Liver (tissue), 9 donors: ENCODE data around the gene ALDH1A2. TPM values are rescaled to one million over a fixed set of nuclear protein-coding genes. Genes with fewer than 3 reads are reported as not detected.

Source experiments
- DNase-seq: peaks from one replicate; pipeline ENCODE4 v3.0.0-alpha.2; 2017; ENCODE audit warnings: low spot score
- H3K27ac ChIP-seq, 2 donors: one replicate each; pipeline ENCODE4 v1.7.0; 2013; ENCODE audit warnings: inconsistent platforms in 2 of 2, low read length in 2 of 2, control low read depth in 1 of 2, low read depth in 1 of 2, mild to moderate bottlenecking in 1 of 2
- H3K27me3 ChIP-seq, 4 donors: one replicate each; pipeline versions ENCODE4 v1.6.1 to v1.7.0; 2013; ENCODE audit warnings: low read length in 3 of 4, inconsistent platforms in 1 of 4, mild to moderate bottlenecking in 1 of 4, moderate library complexity in 1 of 4; ENCODE audit not compliant: control insufficient read depth in 4 of 4, insufficient read depth in 4 of 4
- H3K36me3 ChIP-seq, 4 donors: one replicate each; pipeline versions ENCODE4 v1.6.1 to v1.7.0; 2013; ENCODE audit warnings: low read length in 3 of 4, mild to moderate bottlenecking in 3 of 4, low read depth in 1 of 4, moderate library complexity in 1 of 4; ENCODE audit not compliant: control insufficient read depth in 4 of 4, insufficient read depth in 3 of 4
- H3K4me1 ChIP-seq, 4 donors: one replicate each; pipeline versions ENCODE4 v1.6.1 to v1.7.0; 2013; ENCODE audit warnings: low read length in 3 of 4, mild to moderate bottlenecking in 3 of 4, moderate library complexity in 1 of 4; ENCODE audit not compliant: control insufficient read depth in 4 of 4, insufficient read depth in 4 of 4
- H3K4me3 ChIP-seq, 3 donors: one replicate each; pipeline versions ENCODE4 v1.6.1 to v1.7.0; 2013; ENCODE audit warnings: low read length in 3 of 3, control low read depth in 1 of 3, low read depth in 1 of 3, mild to moderate bottlenecking in 1 of 3
- H3K9ac ChIP-seq, 2 donors: one replicate each; pipeline ENCODE4 v1.7.0; 2013; ENCODE audit warnings: low read length in 2 of 2, mild to moderate bottlenecking in 2 of 2, moderate library complexity in 2 of 2, control low read depth in 1 of 2, low read depth in 1 of 2
- H3K9me3 ChIP-seq, 4 donors: one replicate each; pipeline versions ENCODE4 v1.6.1 to v1.7.0; 2013; ENCODE audit warnings: low read length in 3 of 4; ENCODE audit not compliant: control insufficient read depth in 4 of 4
- ATF3 ChIP-seq: IDR thresholded peaks from 2 replicates; pipeline ENCODE4 v1.6.1; 2016; ENCODE audit warnings: antibody characterized with exemption
- CTCF ChIP-seq: fragments of 150-350 bp; IDR thresholded peaks from 2 replicates; pipeline ENCODE4 v1.5.1; 2017; ENCODE audit warnings: improper control_type of control experiment, low read depth, low read length; ENCODE audit not compliant: missing input control
- EGR1 ChIP-seq, 2 donors: IDR thresholded peaks; 2 replicates each; pipeline ENCODE4 v1.6.1; 2016 to 2018; ENCODE audit warnings: antibody characterized with exemption in 2 of 2, low read depth in 2 of 2
- FOXA1 ChIP-seq: IDR thresholded peaks from 2 replicates; pipeline ENCODE4 v1.6.1; 2016; ENCODE audit warnings: antibody characterized with exemption
- FOXA2 ChIP-seq: IDR thresholded peaks from 2 replicates; pipeline ENCODE4 v1.6.1; 2016; ENCODE audit warnings: antibody characterized with exemption
- GABPA ChIP-seq, 2 donors: IDR thresholded peaks in 1 of 2; conservative IDR thresholded peaks in 1 of 2; 2 replicates each; pipeline ENCODE4 v1.6.1; 2016; ENCODE audit warnings: antibody characterized with exemption in 2 of 2, mild to moderate bottlenecking in 1 of 2, moderate library complexity in 1 of 2
- HNF4A ChIP-seq, 2 donors: conservative IDR thresholded peaks; 2 replicates each; pipeline ENCODE4 v1.6.1; 2016; ENCODE audit warnings: antibody characterized with exemption in 2 of 2, mild to moderate bottlenecking in 2 of 2
- HNF4G ChIP-seq: IDR thresholded peaks from 2 replicates; pipeline ENCODE4 v1.6.1; 2016; ENCODE audit warnings: antibody characterized with exemption
- NR2F2 ChIP-seq: IDR thresholded peaks from 2 replicates; pipeline ENCODE4 v1.6.1; 2016; ENCODE audit warnings: antibody characterized with exemption
- RXRA ChIP-seq, 2 donors: IDR thresholded peaks; 2 replicates each; pipeline ENCODE4 v1.6.1; 2017 to 2018; ENCODE audit warnings: antibody characterized with exemption in 2 of 2, mild to moderate bottlenecking in 1 of 2
- SP1 ChIP-seq: IDR thresholded peaks from 2 replicates; pipeline ENCODE4 v1.6.1; 2018; ENCODE audit warnings: antibody characterized with exemption, mild to moderate bottlenecking
- TAF1 ChIP-seq: conservative IDR thresholded peaks from 2 replicates; pipeline ENCODE4 v1.6.1; 2016; ENCODE audit warnings: antibody characterized with exemption, mild to moderate bottlenecking
- WGBS: extraction: QIAGEN DNeasy Blood & Tissue Kit; methylation state at CpG from one replicate; pipeline ENCODE4 v1.1.7; 2013; 5-methylcytosine and 5-hydroxymethylcytosine counted together
- polyA plus RNA-seq, 2 donors: library from polyadenylated mRNA; stranded (reverse) in 1 of 2; unstranded in 1 of 2; fragments of 200-250 nt in 1 of 2; fragments of >200 nt in 1 of 2; fragmentation: Nextera tagmentation in 1 of 2; extraction: Ambion mirVana in 1 of 2; gene quantifications; one replicate each; pipeline versions ENCODE4 v1.2.1 to v1.2.3, GENCODE V29; 2013 to 2015
- total RNA-seq, 2 donors: library from RNA; depleted of rRNA; stranded (reverse); fragments of >200 nt; gene quantifications; one replicate each; pipeline ENCODE4 v1.2.3, GENCODE V29; 2014
- donor health status: healthy.
- donor health status: healthy.
- donor health status: healthy.
- donor health status: healthy.
- donor health status: healthy.

Gene ALDH1A2
- total and polyA plus RNA-seq, 4 donors = 1.2 to 22.7 (median 14.0) TPM

GRCh38 chr15:57909388-57909787 is 156.1 kb downstream of the ALDH1A2 start:
- no peaks in the 10 kb centered on the region for H3K27me3 ChIP-seq
- 71% methylated on average over 2 of the region's 2 CpGs for WGBS
- TF ChIP-seq TAF1 (no peak), HNF4G (no peak), SP1 (no peak), NR2F2 (no peak), FOXA2 (no peak), GABPA (IDR thresholded peaks at IDR 0.05 in 1 of 2, conservative IDR thresholded peaks at IDR 0.05 in 1 of 2) (no peak)
- no peak overlapping the region for H3K27ac ChIP-seq
- H3K36me3 ChIP-seq = no peaks in the 10 kb centered on the region
- no peak overlapping the region for H3K4me3 ChIP-seq
- no peak for DNase-seq
- H3K9ac ChIP-seq = no peak overlapping the region
- no peaks in the 10 kb centered on the region for H3K4me1 ChIP-seq
- H3K9me3 ChIP-seq = no peaks in the 10 kb centered on the region

- no peak overlapping the region for H3K27ac ChIP-seq
- H3K9me3 ChIP-seq = no peaks in the 10 kb centered on the region
- 45% methylated on average over 1 of the region's 1 CpG for WGBS
- H3K4me1 ChIP-seq = no peaks in the 10 kb centered on the region
- no peaks in the 10 kb centered on the region for H3K27me3 ChIP-seq
- no peak for DNase-seq
- H3K36me3 ChIP-seq = no peaks in the 10 kb centered on the region
- no peak overlapping the region for H3K4me3 ChIP-seq
- no peak overlapping the region for H3K9ac ChIP-seq
- TF ChIP-seq HNF4A (conservative IDR thresholded peaks at IDR 0.05) = no peak
- TF ChIP-seq FOXA1 = no peak
- no peak for TF ChIP-seq EGR1 (IDR thresholded peaks at IDR 0.05; ENCODE audit: low read depth in 2 of 2)
- no peak for TF ChIP-seq CTCF
- no peak for TF ChIP-seq HNF4G
- no peak for TF ChIP-seq RXRA (IDR thresholded peaks at IDR 0.05)
- no peak for TF ChIP-seq ATF3
- TF ChIP-seq FOXA2 = no peak
These were observed 161.9 kb downstream of the ALDH1A2 start for GRCh38 chr15:57903626-57904025.

Other genes starting within 250 kb of the ALDH1A2 start
- gene AQP9, start 72.7 kb upstream of the ALDH1A2 start, total RNA-seq = 100 to 1,000 TPM in 1 of 2 donors, 1 to 10 TPM in 1; 1.4 to 103 TPM
- gene AQP9, start 72.7 kb upstream of the ALDH1A2 start, polyA plus RNA-seq = 100 to 1,000 TPM in 1 of 2 donors, 10 to 100 TPM in 1; 69.9 to 111 TPM